NCI-H510A (cell line): ENCODE measurements around the gene PLB1.

Experiments
- DNase-seq: peaks from one replicate; lab custom pipeline; 2025; lab: John Stamatoyannopoulos, UW

The PLB1 gene

GRCh38 chr2:28666496-28667184 is 170.8 kb downstream of the PLB1 start:
- DNase-seq: no peak

GRCh38 chr2:28667261-28667660 is 171.4 kb downstream of the PLB1 start:
- DNase-seq: no peak

GRCh38 chr2:28668106-28668814 is 172.4 kb downstream of the PLB1 start:
- no peak for DNase-seq

- no peak for DNase-seq
Observed at GRCh38 chr2:28668880-28669279, 173.0 kb downstream of the PLB1 start.

GRCh38 chr2:28670856-28671255 is 175.0 kb downstream of the PLB1 start:
- DNase-seq: no peak

- DNase-seq: no peak
Observed at GRCh38 chr2:28673338-28673737, 177.5 kb downstream of the PLB1 start.

GRCh38 chr2:28674062-28674712 is 178.3 kb downstream of the PLB1 start:
- no peak for DNase-seq

- DNase-seq: no peak
Observed at GRCh38 chr2:28674713-28675068, 178.8 kb downstream of the PLB1 start.

- no peak for DNase-seq
Observed at GRCh38 chr2:28676152-28676835, 180.4 kb downstream of the PLB1 start.

GRCh38 chr2:28678175-28678855 is 182.5 kb downstream of the PLB1 start:
- DNase-seq: no peak

GRCh38 chr2:28678944-28679343 is 183.1 kb downstream of the PLB1 start:
- DNase-seq: no peak

- no peak for DNase-seq
Observed at GRCh38 chr2:28680657-28681056, 184.8 kb downstream of the PLB1 start.

GRCh38 chr2:28681158-28681571 is 185.3 kb downstream of the PLB1 start:
- DNase-seq: no peak

GRCh38 chr2:28681606-28682005 is 185.7 kb downstream of the PLB1 start:
- no peak for DNase-seq

GRCh38 chr2:28683100-28683706 is 187.3 kb downstream of the PLB1 start:
- peak; percentile 90 for DNase-seq

GRCh38 chr2:28684142-28684858 is 188.4 kb downstream of the PLB1 start:
- DNase-seq: peak; percentile 68

- no peak for DNase-seq
Observed at GRCh38 chr2:28687171-28687570, 191.3 kb downstream of the PLB1 start.

- no peak for DNase-seq
Observed at GRCh38 chr2:28687640-28688385, 192.0 kb downstream of the PLB1 start.

- no peak for DNase-seq
Observed at GRCh38 chr2:28688818-28689217, 193.0 kb downstream of the PLB1 start.

- DNase-seq: no peak
Observed at GRCh38 chr2:28689771-28690170, 193.9 kb downstream of the PLB1 start.
